HG03103 (cell line): ENCODE measurements around the gene NBPF6.
"Not testable (repeated sequence)": the region's sequence is repeated elsewhere in the genome, so short reads cannot be mapped to it uniquely, and the experiment has no call there.

ENCODE experiments used
- ATAC-seq: cut with Tn5 transposase; IDR thresholded peaks from one replicate; pipeline ENCODE4 v1.9.1; 2021; ENCODE audit warnings: low read depth; ENCODE audit not compliant: unreplicated experiment

The NBPF6 gene, protein sequence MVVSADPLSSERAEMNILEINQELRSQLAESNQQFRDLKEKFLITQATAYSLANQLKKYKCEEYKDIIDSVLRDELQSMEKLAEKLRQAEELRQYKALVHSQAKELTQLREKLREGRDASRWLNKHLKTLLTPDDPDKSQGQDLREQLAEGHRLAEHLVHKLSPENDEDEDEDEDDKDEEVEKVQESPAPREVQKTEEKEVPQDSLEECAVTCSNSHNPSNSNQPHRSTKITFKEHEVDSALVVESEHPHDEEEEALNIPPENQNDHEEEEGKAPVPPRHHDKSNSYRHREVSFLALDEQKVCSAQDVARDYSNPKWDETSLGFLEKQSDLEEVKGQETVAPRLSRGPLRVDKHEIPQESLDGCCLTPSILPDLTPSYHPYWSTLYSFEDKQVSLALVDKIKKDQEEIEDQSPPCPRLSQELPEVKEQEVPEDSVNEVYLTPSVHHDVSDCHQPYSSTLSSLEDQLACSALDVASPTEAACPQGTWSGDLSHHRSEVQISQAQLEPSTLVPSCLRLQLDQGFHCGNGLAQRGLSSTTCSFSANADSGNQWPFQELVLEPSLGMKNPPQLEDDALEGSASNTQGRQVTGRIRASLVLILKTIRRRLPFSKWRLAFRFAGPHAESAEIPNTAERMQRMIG

DNA sequence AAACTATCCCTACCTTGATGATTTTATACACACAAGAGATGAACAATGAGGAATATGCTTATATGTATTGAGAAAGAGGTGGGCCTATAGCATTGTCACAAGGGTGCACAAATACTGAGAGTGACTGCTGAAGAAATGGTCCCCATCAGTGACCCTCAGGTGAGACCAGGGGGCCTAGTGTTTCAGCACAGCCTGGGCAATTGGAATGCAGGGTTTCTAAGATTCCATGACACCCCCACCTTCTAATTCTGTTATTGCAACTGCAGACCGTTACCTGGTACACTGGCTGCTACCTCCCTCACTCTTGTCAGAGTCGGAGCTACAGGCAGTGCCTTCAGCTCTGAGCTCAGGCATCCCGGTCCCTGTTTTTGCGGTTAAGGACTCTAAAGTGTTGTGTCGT, at the start of gene NBPF6:
TSS of gene NBPF6 (plus strand) at position 301 of the 400 bp plus-strand sequence. CDS start 259 bp downstream, outside the sequence.
- ATAC-seq, result not testable (repeated sequence)

DNA sequence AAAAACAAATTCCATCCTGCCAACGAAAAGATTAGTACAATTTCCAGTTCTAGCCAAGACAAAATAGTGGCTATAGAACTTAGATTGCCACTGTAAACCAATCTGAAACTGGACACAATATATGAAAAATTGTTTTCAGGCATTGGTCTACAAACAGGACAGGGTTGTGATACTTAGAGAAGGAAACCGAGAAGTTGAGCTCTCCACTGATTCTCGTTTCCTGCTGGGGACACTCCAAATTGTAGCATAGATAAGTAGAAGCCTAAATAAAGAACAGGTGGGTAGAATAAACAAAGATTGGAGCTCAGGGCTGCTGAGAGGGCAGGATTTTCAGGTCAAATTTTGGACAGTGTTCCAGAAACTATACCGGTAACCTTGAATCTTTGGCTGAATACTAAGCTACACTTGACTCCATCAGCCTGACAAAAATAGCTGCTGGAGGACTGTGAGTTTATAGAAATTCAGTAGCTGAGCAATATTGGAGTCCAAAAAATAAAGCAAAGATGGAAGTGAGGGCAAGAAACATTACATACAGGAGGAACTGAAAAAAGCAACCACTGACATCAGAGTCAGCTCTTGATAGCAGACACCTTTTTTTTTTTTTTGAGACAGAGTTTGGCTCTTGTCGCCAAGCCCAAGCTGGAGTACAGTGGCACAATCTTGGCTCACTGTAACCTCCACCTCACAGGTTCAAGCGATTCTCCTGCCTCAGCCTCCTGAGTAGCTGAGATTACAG, 38.9 kb upstream of the NBPF6 start:
- ATAC-seq, result not testable (repeated sequence)

DNA sequence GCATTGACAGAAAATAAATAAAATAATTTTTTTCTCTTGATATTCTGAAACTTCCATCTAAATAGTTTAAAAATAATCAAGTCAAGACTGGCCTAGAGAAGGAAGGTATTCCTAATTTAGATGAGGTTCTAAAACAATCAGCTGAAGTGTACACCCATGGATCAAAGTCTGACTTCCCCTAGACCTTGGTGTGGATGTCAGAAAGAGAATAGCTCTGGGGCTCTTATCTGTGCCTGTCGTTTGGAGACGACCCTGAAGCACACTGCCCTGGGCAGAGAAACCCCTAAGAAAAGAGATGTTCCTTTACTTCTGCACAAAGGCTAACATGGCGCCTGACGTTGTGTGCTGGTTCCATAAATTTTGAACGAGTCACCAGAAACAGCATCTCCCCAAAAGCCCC, 30.0 kb upstream of the NBPF6 start:
- not testable (repeated sequence) for ATAC-seq

DNA sequence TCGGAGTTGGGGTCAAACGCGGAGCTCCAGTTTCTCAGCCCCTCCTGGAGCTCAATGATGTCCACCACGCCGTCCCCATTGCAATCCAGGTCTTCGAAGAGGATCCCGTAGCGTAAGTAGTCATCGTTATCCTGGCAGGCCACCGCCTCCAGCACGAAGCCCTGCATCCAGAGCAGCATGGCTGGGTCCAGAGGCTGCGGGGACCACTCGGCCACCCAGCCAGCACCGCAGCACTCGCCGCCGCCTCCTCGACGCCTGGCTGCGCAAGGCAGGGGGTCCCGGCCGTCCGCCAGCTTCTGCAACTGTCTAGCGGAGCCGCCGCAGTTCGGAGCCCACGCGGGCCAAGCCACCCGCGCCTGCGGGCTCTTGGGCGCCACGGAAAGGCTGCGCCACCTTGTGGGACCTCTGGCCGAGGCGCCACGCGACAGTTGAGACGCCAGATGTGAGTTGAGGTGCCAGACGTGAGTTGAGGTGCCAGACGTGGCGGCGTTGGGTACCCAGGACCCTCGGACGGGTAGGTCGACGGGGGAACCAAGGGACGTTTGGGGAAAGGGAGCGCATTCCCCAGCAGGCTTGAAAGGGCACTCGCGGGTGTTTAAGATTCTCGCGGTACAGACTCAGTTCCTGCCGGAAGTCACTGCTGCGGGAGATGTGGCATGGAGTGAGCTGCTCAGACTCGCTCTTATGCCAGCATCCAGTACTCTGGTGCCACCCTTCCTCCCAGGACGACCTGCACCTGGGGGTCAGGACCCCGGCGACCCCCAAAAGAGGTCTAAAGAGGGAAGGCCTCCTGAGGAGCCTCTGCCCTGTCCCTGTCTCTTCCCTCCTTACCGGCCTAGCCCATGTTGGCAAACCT, 28.9 kb upstream of the NBPF6 start:
- ATAC-seq, result not testable (repeated sequence)

DNA sequence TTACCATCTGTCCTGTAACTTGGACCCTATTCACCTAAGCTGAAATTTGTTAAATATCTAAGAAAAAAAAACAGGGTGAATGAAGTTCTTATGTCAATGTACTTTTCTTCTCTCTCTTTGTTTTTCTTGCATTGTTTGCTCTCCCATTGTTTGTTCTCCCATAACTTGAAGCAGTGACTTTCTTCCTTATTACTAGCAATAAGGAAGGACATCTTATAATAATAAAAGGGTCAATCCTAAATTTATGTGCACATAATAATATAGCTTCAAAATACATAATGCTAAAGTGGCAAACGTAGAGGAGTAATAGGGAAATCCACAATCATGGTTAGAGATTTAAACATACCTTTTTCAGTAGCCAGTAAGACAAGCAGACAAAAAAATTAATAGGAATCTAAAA, 23.3 kb upstream of the NBPF6 start:
- not testable (repeated sequence) for ATAC-seq

DNA sequence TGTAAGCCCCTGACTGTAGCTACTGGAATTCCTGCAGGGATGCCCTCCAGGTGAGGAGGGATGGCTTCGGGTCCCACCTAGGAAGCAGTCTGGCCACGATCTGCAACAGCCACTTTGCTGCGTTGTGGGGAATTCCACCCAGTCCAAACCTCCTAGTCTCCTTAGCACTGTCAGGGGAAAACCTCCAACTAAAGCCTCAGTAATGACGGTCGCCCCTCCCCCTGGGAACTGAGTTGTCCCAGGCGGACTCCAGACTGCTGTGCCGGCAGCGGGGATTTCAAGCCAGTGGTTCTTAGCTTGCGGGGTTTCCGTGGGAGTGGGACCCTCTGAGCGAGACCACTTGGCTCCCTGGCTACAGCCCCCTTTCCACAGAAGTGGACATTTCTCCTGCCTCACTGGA, 18.1 kb upstream of the NBPF6 start:
- ATAC-seq, result not testable (repeated sequence)

DNA sequence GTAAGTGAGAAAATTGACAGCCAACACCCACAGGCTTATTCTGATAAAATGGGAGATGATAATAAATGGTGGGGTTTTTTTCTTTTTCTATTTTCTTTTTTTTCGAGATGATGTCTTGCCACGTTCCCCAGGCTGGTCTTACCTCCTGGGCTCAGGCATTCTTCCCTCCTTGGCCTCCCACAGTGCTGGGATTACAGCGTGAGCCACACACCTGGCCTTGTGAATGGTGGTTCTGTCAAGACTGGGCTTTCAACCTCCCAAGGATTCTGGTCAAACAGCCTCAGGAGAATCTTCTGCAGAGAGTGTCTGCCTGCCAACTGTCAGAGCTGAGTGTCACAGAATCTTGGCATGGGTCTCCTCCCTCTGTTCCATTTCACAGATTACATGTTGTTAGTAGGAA, 16.7 kb upstream of the NBPF6 start:
- ATAC-seq, result not testable (repeated sequence)

DNA sequence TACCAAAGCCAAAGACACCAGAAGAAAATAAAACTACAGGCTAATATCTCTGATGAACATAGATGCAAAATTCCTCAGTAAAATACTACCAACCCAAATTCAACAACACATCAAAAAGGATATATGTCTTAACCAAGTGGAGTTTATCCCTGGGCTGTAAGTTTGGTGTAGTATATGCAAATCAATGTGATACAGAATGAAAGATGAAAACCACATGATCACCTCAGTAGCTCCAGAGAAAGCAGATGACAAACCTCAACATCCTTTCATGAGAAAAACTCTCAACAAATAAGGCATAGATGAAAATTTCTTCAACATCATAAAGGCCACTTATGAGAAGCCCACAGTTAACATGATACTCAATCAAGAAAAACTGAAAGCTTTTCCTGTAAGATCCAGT, 11.6 kb upstream of the NBPF6 start:
- peak; percentile 98 for ATAC-seq

DNA sequence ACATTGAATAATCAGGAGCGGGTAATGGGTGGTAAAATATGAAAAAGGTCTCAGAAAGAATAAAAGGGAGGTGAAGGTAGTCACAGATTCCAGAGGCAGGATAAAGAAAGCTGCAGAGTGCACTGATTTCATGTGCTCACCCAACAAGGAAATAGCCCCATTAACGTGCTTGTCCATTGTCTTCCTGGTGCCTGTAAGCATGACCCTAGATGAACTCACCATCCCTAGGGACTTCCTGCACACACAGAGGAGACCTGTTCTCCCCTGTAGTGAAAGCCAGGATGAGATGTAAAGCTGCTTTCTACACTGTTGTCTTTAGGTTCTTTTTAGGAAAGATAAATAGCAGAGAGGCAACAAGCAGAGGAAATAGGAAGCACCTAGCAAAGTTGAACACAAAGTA, 4.4 kb downstream of the NBPF6 start:
- not testable (repeated sequence) for ATAC-seq

DNA sequence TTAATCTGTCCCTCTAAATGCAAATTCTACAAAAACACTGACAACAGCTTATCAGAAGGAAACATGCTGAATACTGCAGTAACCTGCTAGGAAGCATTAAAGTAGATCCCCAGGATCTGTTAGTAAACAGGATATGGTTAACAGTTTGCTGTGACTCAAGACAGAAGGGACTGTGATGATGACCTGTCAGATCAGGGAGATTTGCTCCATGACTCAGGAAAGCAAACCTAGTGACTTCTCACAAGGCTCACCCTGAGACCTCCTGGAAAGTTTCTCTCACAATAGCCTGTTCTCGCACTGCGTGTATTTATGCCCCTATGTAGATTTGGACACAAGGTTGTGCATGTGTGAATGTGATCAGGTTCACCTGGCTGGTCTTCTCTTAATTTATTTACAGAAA, 8.5 kb downstream of the NBPF6 start:
- not testable (repeated sequence) for ATAC-seq

DNA sequence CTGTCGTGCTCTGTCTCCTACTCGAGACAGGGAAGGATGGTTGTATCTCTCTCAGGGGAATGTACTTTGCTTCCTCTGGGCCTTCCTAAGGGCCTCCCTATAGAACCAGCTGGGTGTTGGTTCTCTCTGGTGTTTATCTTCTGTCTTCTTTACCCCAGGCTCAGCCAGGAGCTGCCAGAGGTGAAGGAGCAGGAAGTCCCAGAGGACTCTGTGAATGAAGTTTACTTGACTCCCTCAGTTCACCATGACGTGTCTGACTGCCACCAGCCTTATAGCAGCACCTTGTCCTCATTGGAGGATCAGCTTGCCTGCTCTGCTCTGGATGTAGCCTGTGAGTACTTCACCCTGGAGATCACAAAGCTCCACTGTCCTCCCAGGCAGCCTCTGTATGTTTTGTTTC, 11.6 kb downstream of the NBPF6 start:
- not testable (repeated sequence) for ATAC-seq

DNA sequence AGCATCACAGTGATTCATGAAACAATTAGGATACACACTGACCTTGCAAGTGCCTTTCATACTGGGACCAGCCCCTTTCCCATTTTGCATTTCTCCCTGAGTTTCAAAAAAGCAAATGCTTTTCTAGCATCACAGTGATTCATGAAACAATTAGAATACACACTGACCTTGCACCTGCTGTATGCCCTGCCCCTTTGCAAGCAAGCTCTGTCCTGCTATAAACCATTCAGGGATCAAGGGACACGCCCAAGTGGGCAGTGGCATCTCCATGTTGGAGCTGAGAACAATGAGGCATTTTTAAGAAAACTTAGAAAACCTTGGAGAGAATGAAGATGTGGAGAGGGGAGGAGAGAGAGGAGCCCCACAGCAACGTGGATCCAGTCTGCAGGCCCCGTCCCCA, 13.8 kb downstream of the NBPF6 start:
- ATAC-seq, result not testable (repeated sequence)

DNA sequence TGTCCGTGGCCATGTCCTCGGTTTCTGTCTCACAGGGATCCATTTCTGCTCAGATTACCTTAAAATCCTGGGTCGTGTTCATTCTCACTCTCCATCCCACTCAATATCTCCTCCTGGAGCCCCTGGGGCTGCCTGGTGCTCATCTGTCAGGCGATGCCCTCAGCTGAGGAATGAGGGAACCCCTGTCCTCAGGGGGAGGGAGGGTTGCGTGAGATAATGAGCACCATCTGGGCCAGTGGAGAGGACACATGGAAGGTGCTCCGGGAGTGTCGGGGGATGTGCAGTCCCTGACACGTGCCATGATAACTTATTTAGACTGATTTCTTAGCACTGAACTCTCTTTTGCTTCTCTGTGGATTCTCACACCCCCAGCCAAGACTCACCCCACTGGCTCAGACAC, 16.0 kb downstream of the NBPF6 start:
- not testable (repeated sequence) for ATAC-seq

DNA sequence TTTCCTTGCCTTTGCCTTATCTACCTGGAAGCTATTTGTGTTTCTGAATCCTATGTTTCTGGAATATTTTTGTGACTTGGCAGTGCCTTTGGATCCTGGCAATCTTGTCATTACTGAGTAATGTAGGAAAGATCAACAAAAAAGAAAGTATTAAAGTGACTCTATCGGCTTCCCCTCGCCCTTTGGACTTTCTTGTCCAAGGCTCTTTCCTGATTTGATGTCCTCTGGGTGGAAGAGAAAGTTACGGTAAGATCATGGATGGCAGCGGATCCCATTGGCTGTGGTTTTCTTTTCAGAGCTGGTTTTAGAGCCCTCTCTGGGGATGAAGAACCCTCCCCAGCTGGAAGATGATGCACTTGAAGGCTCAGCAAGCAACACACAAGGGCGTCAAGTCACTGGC, 17.0 kb downstream of the NBPF6 start:
- ATAC-seq, result not testable (repeated sequence)

DNA sequence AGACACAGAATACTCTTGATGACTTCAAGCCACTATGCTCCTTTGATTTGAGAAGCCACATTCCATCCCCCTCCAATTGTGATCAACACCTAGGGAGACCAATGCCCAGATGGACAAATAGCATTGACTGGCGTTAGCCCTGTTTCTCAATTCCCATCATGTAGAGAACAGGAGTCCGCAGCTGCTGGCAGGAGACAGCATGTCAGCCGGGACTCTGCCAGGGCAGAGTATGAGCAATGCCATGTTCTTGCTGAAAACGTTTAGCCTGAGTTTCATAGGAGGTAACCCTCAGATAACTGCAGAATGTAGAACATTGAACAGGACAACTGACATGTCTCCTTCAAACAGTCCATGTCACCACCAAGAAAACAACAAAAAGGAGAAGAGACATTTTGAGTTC, 20.6 kb downstream of the NBPF6 start:
- ATAC-seq, result not testable (repeated sequence)

DNA sequence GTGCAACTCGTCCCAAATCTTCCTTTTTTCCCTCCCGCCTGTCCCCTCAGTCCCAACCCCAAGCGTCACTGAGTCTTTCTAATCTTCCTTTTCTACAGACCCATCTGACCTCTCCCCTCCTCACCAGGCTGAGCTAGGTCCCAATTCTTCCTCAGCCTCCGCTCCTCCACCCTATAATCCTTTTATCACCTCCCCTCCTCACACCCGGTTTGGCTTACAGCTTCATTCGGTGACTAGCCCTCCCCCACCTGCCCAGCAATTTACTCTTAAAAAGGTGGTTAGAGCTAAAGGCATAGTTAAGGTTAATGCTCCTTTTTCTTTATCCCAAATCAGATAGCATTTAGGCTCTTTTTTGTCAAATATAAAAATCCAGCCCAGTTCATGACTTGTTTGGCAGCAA, 24.4 kb downstream of the NBPF6 start:
- ATAC-seq, result not testable (repeated sequence)

DNA sequence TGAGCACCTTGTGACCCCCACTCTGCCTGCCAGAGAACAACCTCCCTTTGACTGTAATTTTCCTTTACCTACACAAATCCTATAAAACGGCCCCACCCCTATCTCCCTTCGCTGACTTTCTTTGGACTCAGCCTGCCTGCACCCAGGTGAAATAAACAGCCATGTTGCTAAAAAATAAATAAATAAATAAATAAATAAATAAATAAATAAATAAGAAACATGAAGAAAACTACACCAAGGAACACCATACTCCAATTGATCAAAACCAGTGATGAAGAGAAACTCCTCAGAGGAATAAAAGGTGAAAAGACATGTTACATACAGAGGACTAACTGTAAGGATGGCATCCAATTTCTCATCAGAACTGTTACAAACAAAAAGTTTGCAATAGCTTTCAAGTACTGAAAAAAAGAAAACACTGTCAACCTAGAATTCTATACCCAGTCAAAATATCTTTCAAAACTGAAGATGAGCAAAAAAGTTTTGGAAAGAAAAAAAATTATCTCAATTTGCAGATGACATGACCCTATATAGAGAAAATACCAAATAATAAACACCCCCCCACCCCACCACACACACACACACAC, 28.4 kb downstream of the NBPF6 start:
- no peak for ATAC-seq

DNA sequence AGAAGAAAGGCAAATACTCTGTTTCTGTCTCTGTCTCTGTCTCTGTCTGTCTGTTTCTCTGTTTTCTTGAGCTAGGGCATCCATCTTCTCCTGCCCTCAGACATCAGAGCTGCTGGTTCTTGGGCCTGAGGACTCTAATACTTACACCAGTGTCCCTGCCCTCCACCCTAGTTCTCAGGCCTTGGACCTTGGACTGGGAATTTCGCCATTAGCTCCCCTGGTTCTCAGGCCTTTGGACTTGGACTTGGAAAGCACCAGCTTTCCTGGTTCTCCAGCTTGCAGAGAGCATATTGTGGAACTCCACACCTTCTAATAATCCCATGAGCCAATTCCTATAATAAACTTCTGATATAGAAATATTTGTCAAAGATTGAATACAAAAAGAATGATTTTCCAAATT, 32.6 kb downstream of the NBPF6 start:
- ATAC-seq, result no peak

DNA sequence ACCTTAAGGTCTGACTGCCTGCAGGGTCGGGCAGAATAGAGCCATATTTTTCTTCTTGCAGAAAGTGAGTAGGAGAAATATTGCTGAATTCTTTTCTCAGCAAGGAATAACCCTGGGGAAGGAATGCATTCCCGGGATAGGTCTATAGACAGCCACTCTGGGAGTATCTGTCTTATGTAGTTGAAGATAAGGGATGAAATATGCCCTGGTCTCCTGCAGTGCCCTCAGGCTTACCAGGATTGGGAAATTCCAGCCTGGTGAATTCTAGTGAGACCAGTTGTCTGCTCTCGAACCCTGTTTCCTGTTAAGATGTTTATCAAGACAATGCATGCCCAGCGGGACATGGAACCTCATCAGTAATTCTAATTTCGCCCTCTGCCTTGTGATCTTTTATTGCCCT, 35.8 kb downstream of the NBPF6 start:
- ATAC-seq, result not testable (repeated sequence)

DNA sequence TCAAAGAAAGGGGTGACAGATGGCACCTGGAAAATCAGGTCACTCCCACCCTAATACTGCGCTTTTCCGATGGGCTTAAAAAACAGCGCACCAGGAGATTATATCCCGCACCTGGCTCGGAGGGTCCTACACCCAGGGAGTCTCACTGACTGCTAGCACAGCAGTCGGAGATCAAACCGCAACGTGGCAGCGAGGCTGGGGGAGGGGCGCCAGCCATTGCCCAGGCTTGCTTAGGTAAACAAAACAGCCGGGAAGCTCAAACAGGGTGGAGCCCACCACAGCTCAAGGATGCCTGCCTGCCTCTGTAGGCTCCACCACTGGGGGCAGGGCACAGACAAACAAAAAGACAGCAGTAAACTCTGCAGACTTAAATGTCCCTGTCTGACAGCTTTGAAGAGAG, 36.6 kb downstream of the NBPF6 start:
- ATAC-seq, result not testable (repeated sequence)
